Fibroblast of the aortic adventitia (primary cell): ENCODE measurements around the gene B3GAT1. TPM values are rescaled to one million over a fixed set of nuclear protein-coding genes. Genes with fewer than 3 reads are reported as not detected.

Experiments used
- DNase-seq: peaks from one replicate; pipeline ENCODE4 v3.0.0-alpha.2; 2010; ENCODE audit warnings: low read depth
- H3K4me3 ChIP-seq: 2 replicates; pipeline ENCODE4 v1.5.1; 2011; ENCODE audit warnings: low read depth, mild to moderate bottlenecking, control low read depth, low read length, moderate library complexity
- total RNA-seq: library from RNA; depleted of rRNA; stranded (reverse); fragments of >200 nt; gene quantifications from 2 replicates; pipeline ENCODE4 v1.2.3, GENCODE V29; 2012; ENCODE audit warnings: low replicate concordance
- TF ChIP-seq, protein P1 (sequence below): IDR thresholded peaks from 2 replicates; pipeline ENCODE4 v1.5.1; 2011; ENCODE audit warnings: mild to moderate bottlenecking, low read length, control low read depth, inconsistent platforms; ENCODE audit not compliant: insufficient read depth

Gene B3GAT1
- total RNA-seq, 1 donor = not detected

DNA sequence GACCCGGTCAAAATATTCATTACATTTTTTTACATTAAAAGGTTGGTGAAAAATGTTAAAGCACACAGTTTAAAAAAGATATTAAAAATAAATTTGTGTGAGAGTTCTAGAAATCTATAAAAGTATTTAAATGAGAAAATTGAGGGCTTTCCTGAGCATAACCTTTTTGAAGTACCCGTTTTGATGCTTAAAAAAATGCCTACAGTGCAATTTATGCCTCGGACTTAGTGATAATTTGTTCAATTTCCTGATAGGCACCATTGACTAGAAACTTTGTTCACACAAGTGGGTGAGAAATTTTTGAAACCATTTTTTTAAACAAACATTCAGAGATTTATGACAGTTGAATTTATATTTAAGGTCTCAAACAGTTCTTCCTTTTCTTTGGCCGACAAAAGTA lies 29.7 kb upstream of the B3GAT1 start:
- TF ChIP-seq, protein P1, sequence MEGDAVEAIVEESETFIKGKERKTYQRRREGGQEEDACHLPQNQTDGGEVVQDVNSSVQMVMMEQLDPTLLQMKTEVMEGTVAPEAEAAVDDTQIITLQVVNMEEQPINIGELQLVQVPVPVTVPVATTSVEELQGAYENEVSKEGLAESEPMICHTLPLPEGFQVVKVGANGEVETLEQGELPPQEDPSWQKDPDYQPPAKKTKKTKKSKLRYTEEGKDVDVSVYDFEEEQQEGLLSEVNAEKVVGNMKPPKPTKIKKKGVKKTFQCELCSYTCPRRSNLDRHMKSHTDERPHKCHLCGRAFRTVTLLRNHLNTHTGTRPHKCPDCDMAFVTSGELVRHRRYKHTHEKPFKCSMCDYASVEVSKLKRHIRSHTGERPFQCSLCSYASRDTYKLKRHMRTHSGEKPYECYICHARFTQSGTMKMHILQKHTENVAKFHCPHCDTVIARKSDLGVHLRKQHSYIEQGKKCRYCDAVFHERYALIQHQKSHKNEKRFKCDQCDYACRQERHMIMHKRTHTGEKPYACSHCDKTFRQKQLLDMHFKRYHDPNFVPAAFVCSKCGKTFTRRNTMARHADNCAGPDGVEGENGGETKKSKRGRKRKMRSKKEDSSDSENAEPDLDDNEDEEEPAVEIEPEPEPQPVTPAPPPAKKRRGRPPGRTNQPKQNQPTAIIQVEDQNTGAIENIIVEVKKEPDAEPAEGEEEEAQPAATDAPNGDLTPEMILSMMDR = no peak
- no peak overlapping the region for H3K4me3 ChIP-seq
- DNase-seq = no peak

DNA sequence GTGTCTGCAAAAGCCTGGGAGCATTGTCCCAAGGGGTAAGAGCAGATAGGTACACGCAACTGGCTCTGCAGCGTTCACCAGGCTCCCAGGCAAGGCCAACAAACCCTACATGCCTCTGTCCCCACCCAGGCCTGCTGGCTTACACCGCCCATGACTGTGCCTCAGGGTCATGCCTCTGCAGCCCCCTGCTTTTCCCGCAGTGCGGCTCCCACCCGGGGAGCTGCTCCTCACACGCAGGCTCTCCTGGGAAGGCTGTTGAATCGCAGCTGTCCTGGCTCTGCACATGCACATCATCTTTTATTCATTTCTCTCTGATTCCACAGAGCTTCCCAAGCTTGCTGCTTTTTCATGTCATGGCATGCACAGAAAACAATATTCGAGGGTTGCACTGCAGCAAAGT lies 29.2 kb upstream of the B3GAT1 start:
- TF ChIP-seq, protein P1 = no peak
- no peak for DNase-seq
- no peak overlapping the region for H3K4me3 ChIP-seq

DNA sequence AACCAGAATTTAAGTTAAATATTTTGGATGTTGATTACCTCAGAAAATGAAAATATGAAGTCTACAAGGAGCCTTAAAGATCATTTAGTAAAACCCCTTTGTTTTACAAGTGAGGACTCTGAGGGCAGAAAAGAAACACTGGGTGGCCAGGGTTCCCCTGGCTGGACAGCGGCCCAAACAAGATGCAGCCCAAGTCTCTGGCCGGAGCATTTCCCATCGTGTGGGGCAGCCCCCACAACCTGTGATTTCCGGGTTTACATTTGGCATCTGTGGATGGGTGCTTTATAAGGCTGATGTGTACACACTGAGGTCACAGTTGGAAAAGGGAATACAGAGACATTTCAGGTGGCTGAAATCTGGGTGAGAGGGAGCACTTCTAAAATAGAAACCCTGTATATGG lies 28.8 kb upstream of the B3GAT1 start:
- DNase-seq = no peak
- H3K4me3 ChIP-seq = no peak overlapping the region
- TF ChIP-seq, protein P1 = no peak

DNA sequence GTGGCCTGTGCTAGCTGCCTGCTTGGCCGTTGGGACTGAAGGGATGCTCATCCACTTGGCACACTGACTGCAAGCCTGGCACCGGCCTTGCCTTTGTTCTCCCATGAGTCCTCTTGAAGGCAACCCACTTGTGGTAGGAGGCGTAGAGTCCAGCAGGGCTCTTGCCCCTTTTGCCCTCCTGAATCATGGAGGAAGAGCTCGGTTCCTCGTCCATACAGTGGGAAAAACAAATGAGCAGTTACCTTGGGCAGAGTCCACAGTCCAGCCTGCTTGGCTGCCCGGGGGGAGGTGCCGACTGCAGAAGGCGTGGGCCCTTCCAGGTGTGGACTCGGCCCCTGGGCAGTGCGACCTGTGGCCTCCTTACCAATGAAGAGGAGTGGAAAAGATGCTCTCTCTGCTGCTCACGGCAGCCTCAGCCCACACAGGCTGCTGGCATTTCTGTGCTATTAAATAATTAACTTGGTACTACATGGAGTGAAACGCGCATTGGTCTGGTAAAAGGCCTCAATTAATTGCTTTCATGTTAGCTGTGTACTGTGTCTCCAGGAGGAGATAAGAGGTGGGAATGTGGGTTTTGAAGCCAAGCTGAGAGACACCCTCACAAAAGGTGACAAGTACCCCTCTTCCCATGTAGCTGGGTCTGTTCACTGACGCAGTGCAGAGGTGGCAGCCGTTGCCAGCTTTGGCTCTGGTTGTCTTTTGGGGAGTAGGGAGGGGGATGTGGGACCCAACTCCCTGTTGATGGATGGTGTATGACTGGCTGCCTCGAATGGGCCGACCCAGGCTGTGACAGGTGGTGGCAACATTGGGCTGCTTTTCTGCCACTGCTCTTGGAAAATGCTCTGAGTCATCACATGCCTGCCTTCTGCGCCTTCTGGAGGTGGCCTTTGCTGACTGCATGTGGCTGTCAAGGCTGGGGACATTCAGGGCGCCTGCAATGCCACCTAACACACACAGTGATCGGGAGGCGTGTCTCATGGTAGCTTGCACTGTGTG lies 26.8 kb upstream of the B3GAT1 start:
- TF ChIP-seq, protein P1 = no peak
- DNase-seq = no peak

DNA sequence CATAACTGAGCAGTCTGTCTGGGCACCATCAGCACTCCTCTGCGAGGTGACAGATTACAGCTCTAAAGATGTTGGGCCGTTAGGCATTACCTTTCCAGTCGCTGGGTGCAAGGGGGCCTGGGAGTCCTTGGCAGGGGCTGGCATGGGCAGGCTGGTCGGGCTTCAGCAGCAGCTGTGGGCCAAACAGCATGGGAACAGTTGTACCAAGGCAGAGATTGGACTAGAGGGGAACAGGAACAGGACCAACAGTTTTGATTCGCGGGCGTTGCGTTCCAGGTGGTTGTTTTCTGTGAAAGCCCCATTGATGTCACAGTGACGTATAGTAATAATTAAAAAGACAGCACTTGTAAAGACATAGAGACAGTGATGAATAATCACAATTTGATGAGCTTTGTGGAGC lies 25.8 kb upstream of the B3GAT1 start:
- TF ChIP-seq, protein P1 = no peak
- DNase-seq = no peak
- H3K4me3 ChIP-seq = no peak overlapping the region

More for the DNA sequence above, 26.8 kb upstream of the B3GAT1 start:
- no peak overlapping the region for H3K4me3 ChIP-seq

GRCh38 chr11:134436781-134437180 lies 24.7 kb upstream of the B3GAT1 start:
- TF ChIP-seq, protein P1 = no peak
- H3K4me3 ChIP-seq = no peak overlapping the region
- DNase-seq = no peak
